ENCODE data around the gene COX7A2. TPM values are rescaled to one million over a fixed set of nuclear protein-coding genes. Genes with fewer than 3 reads are reported as not detected.

Gene COX7A2
- total RNA-seq, 1 experiment from 2014 or later, result 451 TPM

- no peak overlapping the region for H3K4me3 ChIP-seq (ENCODE audit: low read depth, low read length, poor library complexity, severe bottlenecking)
- H3K27me3 ChIP-seq (replicated peaks; ENCODE audit: insufficient read depth, low read depth, low read length, poor library complexity), result no peaks in the 10 kb centered on the region
- TF ChIP-seq EZH2 (IDR thresholded peaks at IDR 0.05; ENCODE audit: borderline replicate concordance, low read depth, low read length, poor library complexity, severe bottlenecking) (no peak), CTCF (conservative IDR thresholded peaks at IDR 0.05; ENCODE audit: low read depth, low read length) (no peak)
- intact Hi-C loops (cut with micrococcal nuclease; ENCODE audit: unreplicated experiment), result no loop called here
- no peaks in the 10 kb centered on the region for H3K4me1 ChIP-seq (ENCODE audit: insufficient read depth, low read length, poor library complexity, severe bottlenecking)
- no peak overlapping the region for H3K27ac ChIP-seq (ENCODE audit: low read depth, low read length, poor library complexity, severe bottlenecking)
- no TSS peak for BruUV-seq (replicated peaks)
- H3K9me3 ChIP-seq (ENCODE audit: low read depth, low read length, poor library complexity, severe bottlenecking), result no peaks in the 10 kb centered on the region
- no peak for DNase-seq (ENCODE audit: low spot score)
- H3K36me3 ChIP-seq (ENCODE audit: insufficient read depth, low read length, poor library complexity, severe bottlenecking), result no peaks in the 10 kb centered on the region
- POLR2A ChIA-PET (ENCODE audit: low non-redundant PET), result no interaction called here
- CTCF ChIA-PET, result interaction anchor here (1.2 kb wide), 1 partner anchor 41 kb away, joined by 3 read pairs; no protein-coding TSS in a partner anchor
Measured at GRCh38 chr6:75250552-75250951, 7.0 kb upstream of the COX7A2 start.

GRCh38 chr6:75249837-75250236 lies 6.2 kb upstream of the COX7A2 start:
- no peaks in the 10 kb centered on the region for H3K36me3 ChIP-seq (ENCODE audit: insufficient read depth, low read length, poor library complexity, severe bottlenecking)
- ChIA-PET POLR2A (ENCODE audit: low non-redundant PET) (no interaction called here), CTCF (interaction anchor here (1.2 kb wide), 1 partner anchor 41 kb away, joined by 3 read pairs; no protein-coding TSS in a partner anchor)
- intact Hi-C loops (cut with micrococcal nuclease; ENCODE audit: unreplicated experiment), result no loop called here
- no peak for DNase-seq (ENCODE audit: low spot score)
- BruUV-seq (replicated peaks), result no TSS peak
- H3K27ac ChIP-seq (ENCODE audit: low read depth, low read length, poor library complexity, severe bottlenecking), result no peak overlapping the region
- H3K27me3 ChIP-seq (replicated peaks; ENCODE audit: insufficient read depth, low read depth, low read length, poor library complexity), result no peaks in the 10 kb centered on the region
- H3K4me1 ChIP-seq (ENCODE audit: insufficient read depth, low read length, poor library complexity, severe bottlenecking), result no peaks in the 10 kb centered on the region
- TF ChIP-seq CTCF (conservative IDR thresholded peaks at IDR 0.05; ENCODE audit: low read depth, low read length) (no peak), EZH2 (IDR thresholded peaks at IDR 0.05; ENCODE audit: borderline replicate concordance, low read depth, low read length, poor library complexity, severe bottlenecking) (no peak)
- no peak overlapping the region for H3K4me3 ChIP-seq (ENCODE audit: low read depth, low read length, poor library complexity, severe bottlenecking)
- no peaks in the 10 kb centered on the region for H3K9me3 ChIP-seq (ENCODE audit: low read depth, low read length, poor library complexity, severe bottlenecking)

- H3K27me3 ChIP-seq (replicated peaks; ENCODE audit: insufficient read depth, low read depth, low read length, poor library complexity), result no peaks in the 10 kb centered on the region
- H3K27ac ChIP-seq (ENCODE audit: low read depth, low read length, poor library complexity, severe bottlenecking), result no peak overlapping the region
- no peaks in the 10 kb centered on the region for H3K4me1 ChIP-seq (ENCODE audit: insufficient read depth, low read length, poor library complexity, severe bottlenecking)
- DNase-seq (ENCODE audit: low spot score), result no peak
- no peaks in the 10 kb centered on the region for H3K9me3 ChIP-seq (ENCODE audit: low read depth, low read length, poor library complexity, severe bottlenecking)
- POLR2A ChIA-PET (ENCODE audit: low non-redundant PET), result no interaction called here
- no TSS peak for BruUV-seq (replicated peaks)
- TF ChIP-seq EZH2 (IDR thresholded peaks at IDR 0.05; ENCODE audit: borderline replicate concordance, low read depth, low read length, poor library complexity, severe bottlenecking), result no peak
- TF ChIP-seq CTCF (conservative IDR thresholded peaks at IDR 0.05; ENCODE audit: low read depth, low read length), result no peak
- H3K36me3 ChIP-seq (ENCODE audit: insufficient read depth, low read length, poor library complexity, severe bottlenecking), result no peaks in the 10 kb centered on the region
- no peak overlapping the region for H3K4me3 ChIP-seq (ENCODE audit: low read depth, low read length, poor library complexity, severe bottlenecking)
- intact Hi-C loops (cut with micrococcal nuclease; ENCODE audit: unreplicated experiment), result no loop called here
- CTCF ChIA-PET, result no interaction called here
Measured at GRCh38 chr6:75246386-75246785, 2.8 kb upstream of the COX7A2 start.

All from A673 (cell line).